Inferior parietal cortex (tissue), 1 donor: ENCODE results near the gene PCCA.

ENCODE experiments used
- DNase-seq: peaks from one replicate; pipeline ENCODE4 v3.0.0-alpha.2; 2016; ENCODE audit errors: extremely low spot score

Gene PCCA

DNA sequence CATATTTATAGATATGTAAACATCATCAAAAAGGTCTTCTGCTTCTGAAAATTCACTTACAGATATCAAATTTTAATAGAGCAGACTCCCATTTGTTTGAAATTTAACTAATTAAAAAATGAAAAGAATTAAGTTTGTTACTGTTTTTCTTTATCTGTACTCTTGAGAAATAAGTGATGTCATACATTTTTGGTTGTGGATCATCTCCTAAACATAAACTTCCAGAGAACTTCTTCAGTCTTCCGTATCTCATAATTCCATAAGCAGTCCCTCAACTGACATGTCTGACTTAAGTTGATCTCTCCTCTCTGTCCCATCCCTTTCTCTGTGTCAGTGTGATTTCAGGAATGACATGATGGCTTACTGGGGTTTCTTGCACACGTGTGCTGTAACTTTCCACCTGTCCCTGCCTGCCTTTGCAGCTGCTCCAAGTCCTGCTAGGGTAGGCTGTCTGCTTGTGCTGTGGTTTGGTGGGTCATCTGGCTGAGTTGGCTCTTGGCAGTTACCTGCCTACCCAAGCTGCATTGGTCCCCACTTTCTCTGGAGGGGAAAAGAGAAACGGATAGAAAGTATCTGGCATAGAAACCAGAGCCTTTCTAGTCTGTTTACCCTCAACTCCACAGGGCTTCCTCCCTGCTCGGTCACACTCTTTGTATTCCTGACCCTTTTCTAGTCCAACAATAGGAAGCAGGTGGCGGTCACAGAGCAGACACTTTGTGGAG is 372.6 kb downstream of the PCCA start:
- DNase-seq: no peak

DNA sequence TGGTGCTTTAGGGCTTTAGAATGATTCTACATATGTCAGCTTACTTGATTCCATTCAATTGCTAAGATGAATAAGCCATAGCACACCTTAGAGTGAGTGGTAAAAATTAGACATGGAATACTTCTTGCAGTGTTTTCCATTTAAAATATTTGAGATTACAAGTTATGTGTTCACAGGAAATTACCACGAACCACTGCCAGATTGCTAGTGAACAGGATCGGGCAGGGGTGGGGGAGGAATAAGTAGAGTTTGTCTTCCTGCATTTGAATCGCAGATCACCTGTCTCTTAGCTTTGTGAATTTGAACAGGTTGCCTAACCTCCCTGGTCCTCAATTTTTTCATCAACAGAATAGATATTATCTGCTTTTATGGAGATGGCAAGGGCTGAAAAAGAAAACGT is 375.1 kb downstream of the PCCA start:
- DNase-seq: no peak

- no peak for DNase-seq
These were observed 376.7 kb downstream of the PCCA start for GRCh38 chr13:100465558-100465957.

- no peak for DNase-seq
These were observed 382.1 kb downstream of the PCCA start for GRCh38 chr13:100470866-100471505.

- no peak for DNase-seq
These were observed 384.2 kb downstream of the PCCA start for GRCh38 chr13:100473087-100473486.

GRCh38 chr13:100473501-100474044 is 384.7 kb downstream of the PCCA start:
- DNase-seq: no peak

- DNase-seq: no peak
These were observed 388.1 kb downstream of the PCCA start for GRCh38 chr13:100476963-100477362.

DNA sequence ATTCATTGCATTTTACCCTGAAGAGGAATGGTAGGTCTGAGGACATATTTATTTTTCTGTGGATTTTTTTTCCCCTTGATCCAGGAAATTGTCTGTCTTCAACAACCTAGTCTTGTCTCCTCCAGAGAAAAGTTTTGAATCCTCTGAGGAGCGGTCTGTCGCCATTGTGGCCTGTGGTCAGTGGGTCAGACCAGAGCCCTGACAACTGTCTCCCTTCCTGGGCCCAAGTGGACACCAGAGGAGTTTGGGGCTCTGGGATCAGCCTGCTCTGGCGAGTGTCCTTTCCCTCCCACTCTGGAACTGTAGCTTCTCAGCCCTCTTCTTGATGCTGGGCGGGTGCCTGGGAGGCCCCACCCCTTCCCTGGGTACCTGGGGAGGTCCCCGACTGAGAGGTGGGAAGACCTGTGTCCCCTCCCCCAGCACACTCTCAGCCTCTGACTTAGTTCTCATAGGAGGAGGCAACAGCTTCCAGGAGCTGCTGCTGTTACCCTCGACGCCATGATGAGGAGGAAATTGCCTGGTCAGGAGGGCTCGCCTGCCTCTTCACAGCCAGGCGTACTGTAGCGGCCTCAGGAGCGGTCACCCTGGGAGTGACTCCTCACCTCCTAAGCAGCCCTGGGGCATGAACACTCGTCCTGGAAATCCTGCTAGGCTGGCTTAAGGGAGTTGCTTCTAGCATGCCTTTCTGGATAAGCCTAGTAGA is 389.4 kb downstream of the PCCA start:
- DNase-seq: no peak

- DNase-seq: no peak
These were observed 391.8 kb downstream of the PCCA start for GRCh38 chr13:100480676-100481075.

- no peak for DNase-seq
These were observed 394.2 kb downstream of the PCCA start for GRCh38 chr13:100483139-100483538.

GRCh38 chr13:100483841-100484381 is 395.0 kb downstream of the PCCA start:
- DNase-seq: no peak

GRCh38 chr13:100484702-100485101 is 395.8 kb downstream of the PCCA start:
- no peak for DNase-seq

GRCh38 chr13:100485265-100485664 is 396.4 kb downstream of the PCCA start:
- DNase-seq: no peak

DNA sequence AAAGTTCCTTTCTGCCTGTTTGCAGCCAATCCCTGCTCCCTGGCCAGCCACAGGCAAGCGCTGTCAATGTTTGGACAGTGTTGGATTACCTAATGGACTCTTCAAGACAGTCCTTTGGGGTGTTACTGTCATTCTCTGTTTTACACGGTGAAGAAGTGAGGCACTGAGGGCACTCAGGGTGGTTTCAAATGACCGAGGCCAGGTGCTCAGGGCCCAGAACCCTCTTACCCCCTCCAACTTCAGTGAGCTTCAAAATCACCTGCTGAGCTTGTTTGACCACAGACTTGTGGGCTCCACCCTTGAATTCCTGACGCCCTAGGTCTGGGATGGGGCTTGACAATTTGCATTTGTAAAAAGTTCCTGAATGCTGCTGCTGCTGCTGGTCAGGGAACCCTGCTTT is 401.8 kb downstream of the PCCA start:
- no peak for DNase-seq

DNA sequence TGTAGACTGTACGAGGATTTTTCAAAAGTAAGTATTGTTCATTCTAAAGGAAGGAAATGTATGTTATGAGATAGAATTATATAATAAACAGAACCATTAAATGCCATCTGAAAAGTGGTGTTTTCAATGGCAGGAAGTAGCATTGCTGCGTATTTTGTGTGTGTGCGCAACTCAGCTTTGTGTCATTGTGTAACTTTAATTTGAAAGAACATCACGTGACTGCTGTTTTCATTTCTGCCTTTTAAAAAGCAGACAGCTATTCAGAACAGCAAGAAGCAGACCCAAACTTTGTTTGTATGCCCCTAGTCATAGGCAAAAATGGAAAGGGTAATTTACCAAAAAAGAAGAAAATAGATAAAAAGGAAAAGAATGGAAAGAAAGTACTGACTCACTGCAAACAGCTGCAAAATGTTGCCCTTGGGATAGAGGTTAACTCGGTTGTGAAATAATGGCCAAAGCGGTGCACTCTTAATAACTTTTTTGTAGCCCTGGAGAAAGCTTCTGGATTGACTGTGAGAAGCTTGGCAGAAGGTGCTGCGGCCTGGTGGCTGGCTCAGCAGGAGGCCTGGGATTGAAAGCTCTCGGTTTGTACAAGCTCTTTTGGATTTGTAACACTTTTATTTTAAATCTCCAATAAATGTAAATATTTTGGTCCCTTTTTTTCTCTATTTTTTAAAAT is 402.4 kb downstream of the PCCA start:
- DNase-seq: no peak

- no peak for DNase-seq
These were observed 404.5 kb downstream of the PCCA start for GRCh38 chr13:100493418-100493817.

GRCh38 chr13:100495455-100495854 is 406.6 kb downstream of the PCCA start:
- no peak for DNase-seq

DNA sequence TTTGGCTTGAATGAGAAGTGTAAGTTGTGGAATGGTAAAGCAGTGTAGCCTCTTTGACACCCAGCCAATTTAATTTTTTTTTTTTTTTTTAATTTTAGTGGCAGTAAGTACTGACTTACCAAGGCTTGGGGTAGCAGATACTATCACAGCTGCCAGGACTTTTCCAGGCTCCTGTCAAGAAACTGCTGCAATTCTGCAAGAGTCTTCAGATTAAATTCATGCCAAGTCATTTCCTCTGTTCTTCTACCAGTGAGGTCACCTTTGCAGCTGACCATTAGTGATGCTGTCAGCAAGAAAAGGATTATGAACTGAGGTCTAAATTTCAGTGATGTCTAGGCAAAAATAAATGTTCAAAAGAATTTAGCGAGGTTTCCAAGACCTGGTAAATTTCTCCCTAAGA is 408.5 kb downstream of the PCCA start:
- DNase-seq: no peak

- DNase-seq: no peak
These were observed 413.6 kb downstream of the PCCA start for GRCh38 chr13:100502446-100502845.

GRCh38 chr13:100503622-100504021 is 414.7 kb downstream of the PCCA start:
- DNase-seq: no peak

DNA sequence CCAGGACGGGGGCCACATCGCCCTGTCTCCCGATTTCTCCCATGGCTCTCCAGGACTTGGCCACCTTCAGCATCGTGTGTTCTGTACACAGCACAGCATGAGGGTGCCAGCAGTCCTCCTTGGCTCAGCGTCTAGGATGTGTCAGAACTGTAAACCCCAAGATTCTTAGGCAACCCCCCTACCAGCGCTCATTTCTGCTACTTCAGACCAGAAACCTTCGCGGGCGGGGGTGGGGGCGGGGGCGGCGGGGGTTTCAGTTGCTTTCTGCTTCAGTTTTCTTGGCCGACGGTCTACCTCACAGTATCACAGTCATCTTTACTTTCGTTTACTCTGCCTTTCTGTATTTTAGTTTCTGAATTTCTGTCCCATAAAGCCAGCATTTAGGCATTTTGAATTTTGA is 417.3 kb downstream of the PCCA start:
- no peak for DNase-seq
